Endothelial cell of umbilical vein (primary cell): ENCODE results near the gene KLK13. TPM values are rescaled to one million over a fixed set of nuclear protein-coding genes. Genes with fewer than 3 reads are reported as not detected.

Experiments
- BruUV-seq: library from RNA; stranded (reverse); fragments of 400-500 nt; replicated peaks from 2 replicates; lab custom pipeline; 2021; lab: Mats Ljungman, UMichigan
- CTCF ChIA-PET: fragments of 300-600, 350-600 bp; sonication (Branson Sonifier 250); formaldehyde crosslinking; loops from one replicate; lab custom pipeline; 2021; ENCODE audit warnings: antibody characterized with exemption, inconsistent platforms; lab: Charles Lee
- POLR2A ChIA-PET: fragments of 300-600, 350-600 bp; sonication (Branson Sonifier 250); formaldehyde crosslinking; loops from one replicate; lab custom pipeline; 2021; ENCODE audit warnings: antibody characterized with exemption, inconsistent platforms; lab: Charles Lee
- DNase-seq: peaks from one replicate; pipeline ENCODE4 v3.0.0-alpha.2; 2011; ENCODE audit warnings: low read depth, low spot score
- FAIRE-seq: peaks from 2 replicates; lab custom pipeline; 2011; peaks lifted over from hg19 to GRCh38; lab: Jason Lieb, UNC
- H2AFZ ChIP-seq: 2 replicates; pipeline ENCODE4 v1.6.0; 2012; ENCODE audit warnings: low read depth, low read length, control low read depth, inconsistent platforms
- H3K27ac ChIP-seq: 2 replicates; pipeline ENCODE4 v1.5.1; 2011; ENCODE audit warnings: low read depth, mild to moderate bottlenecking, control low read depth, low read length, moderate library complexity; ENCODE audit not compliant: insufficient read depth
- H3K27me3 ChIP-seq, 2 experiments: 2 replicates each; pipeline versions ENCODE4 v1.6.0 to v1.6.1; 2011; ENCODE audit warnings: low read length in 2 of 2, mixed read lengths in 1 of 2; ENCODE audit not compliant: control insufficient read depth in 2 of 2, insufficient read depth in 2 of 2
- H3K36me3 ChIP-seq, 2 experiments: 2 replicates in 1 of 2; 3 replicates in 1 of 2; pipeline ENCODE4 v1.5.1; 2011; ENCODE audit warnings: low read length in 2 of 2, mild to moderate bottlenecking in 1 of 2, moderate library complexity in 1 of 2; ENCODE audit not compliant: control insufficient read depth in 2 of 2, insufficient read depth in 2 of 2; ENCODE audit errors: extremely low read depth in 1 of 2
- H3K4me1 ChIP-seq: 3 replicates; pipeline ENCODE4 v1.5.1; 2011; ENCODE audit warnings: mild to moderate bottlenecking, low read length; ENCODE audit not compliant: control insufficient read depth, insufficient read depth; ENCODE audit errors: extremely low read depth
- H3K4me2 ChIP-seq: 2 replicates; pipeline ENCODE4 v1.6.1; 2011; ENCODE audit warnings: low read length, control low read depth, mixed read lengths; ENCODE audit not compliant: insufficient read depth
- H3K4me3 ChIP-seq, 3 experiments: fragments of 200-600 bp in 1 of 3; sonication (generic), shearing (Covaris generic) in 1 of 3; replicated peaks in 1 of 3; 2 replicates each; pipeline ENCODE4 v1.5.1; 2011 to 2016; ENCODE audit warnings: control low read depth in 3 of 3, low read length in 3 of 3, mild to moderate bottlenecking in 2 of 3, inconsistent platforms in 1 of 3, low read depth in 1 of 3, moderate library complexity in 1 of 3; ENCODE audit not compliant: insufficient read depth in 1 of 3
- H3K79me2 ChIP-seq: 2 replicates; pipeline ENCODE4 v1.6.0; 2012; ENCODE audit warnings: low read length, inconsistent platforms; ENCODE audit not compliant: control insufficient read depth, insufficient read depth
- H3K9ac ChIP-seq: replicated peaks from 2 replicates; pipeline ENCODE3; 2011; ENCODE audit warnings: low read length, control low read depth; ENCODE audit not compliant: insufficient read depth; ENCODE audit errors: extremely low read depth
- H3K9me1 ChIP-seq: replicated peaks from 3 replicates; pipeline ENCODE4 v1.6.0; 2011; ENCODE audit warnings: mild to moderate bottlenecking, low read length; ENCODE audit not compliant: control insufficient read depth, insufficient read depth; ENCODE audit errors: extremely low read depth
- H3K9me3 ChIP-seq: replicated peaks from 2 replicates; pipeline ENCODE4 v1.5.1; 2012; ENCODE audit warnings: low read length, inconsistent platforms; ENCODE audit not compliant: control insufficient read depth, insufficient read depth
- H4K20me1 ChIP-seq: replicated peaks from 2 replicates; pipeline ENCODE3; 2011; ENCODE audit warnings: mild to moderate bottlenecking, low read length; ENCODE audit not compliant: control insufficient read depth, insufficient read depth; ENCODE audit errors: extremely low read depth
- EZH2 ChIP-seq: IDR thresholded peaks from 2 replicates; pipeline ENCODE4 v1.6.1; 2012; ENCODE audit warnings: borderline replicate concordance, low read depth, mild to moderate bottlenecking, moderate library complexity, low read length, inconsistent platforms; ENCODE audit not compliant: severe bottlenecking
- FOS ChIP-seq: IDR thresholded peaks from 2 replicates; pipeline ENCODE4 v1.6.1; 2011; ENCODE audit warnings: mild to moderate bottlenecking, low read length, moderate library complexity, borderline replicate concordance; ENCODE audit not compliant: insufficient read depth
- JUN ChIP-seq: IDR thresholded peaks from 2 replicates; pipeline ENCODE4 v1.6.1; 2011; ENCODE audit warnings: borderline replicate concordance, low read depth; ENCODE audit not compliant: insufficient read length, insufficient read depth
- MYC ChIP-seq: IDR thresholded peaks from one replicate; pipeline ENCODE4 v1.6.1; 2011; ENCODE audit warnings: mild to moderate bottlenecking, low read depth, low read length
- POLR2A ChIP-seq: IDR thresholded peaks from 2 replicates; pipeline ENCODE4 v1.6.1; 2012; ENCODE audit warnings: low read depth, mild to moderate bottlenecking, control low read depth, low read length
- POLR2AphosphoS5 ChIP-seq: IDR thresholded peaks from 2 replicates; pipeline ENCODE4 v1.6.1; 2012; ENCODE audit warnings: low read depth, mild to moderate bottlenecking, control low read depth, low read length, moderate library complexity; ENCODE audit not compliant: insufficient read depth
- dilution Hi-C: fragments of 300-500 bp; cut with MboI; formaldehyde crosslinking; loops from one replicate; pipeline ENCODE4 v1.15.0; 2019; ENCODE audit warnings: low sequenced_read_pairs; ENCODE audit not compliant: extremely low pct_ligation_motif_present
- intact Hi-C: fragments of 100-400 bp; cut with micrococcal nuclease; formaldehyde crosslinking; loops from one replicate; pipeline ENCODE4 v1.10.0; 2022
- polyA plus RNA-seq, 4 experiments: library from polyadenylated mRNA; depleted of rRNA in 3 of 4; stranded (reverse) in 3 of 4; unstranded in 1 of 4; fragments of >200 nt; gene quantifications; 2 replicates each; pipeline versions ENCODE4 v1.2.1 to v1.2.3, GENCODE V29; 2011 to 2012; ENCODE audit warnings: missing spikeins in 1 of 4
- total RNA-seq: library from RNA; stranded (reverse); gene quantifications from 2 replicates; pipeline ENCODE4 v1.2.3, GENCODE V29; 2021
- TF ChIP-seq, protein P1 (sequence below), 2 donors: IDR thresholded peaks; 1 replicate in 1 of 2; 2 replicates in 1 of 2; pipeline ENCODE4 v1.5.1; 2011; ENCODE audit warnings: low read length in 2 of 2, mild to moderate bottlenecking in 2 of 2, moderate library complexity in 2 of 2, control low read depth in 1 of 2, inconsistent platforms in 1 of 2, low read depth in 1 of 2; ENCODE audit not compliant: insufficient read depth in 1 of 2; ENCODE audit errors: extremely low read depth in 1 of 2
- TF ChIP-seq, protein P2 (sequence below): IDR thresholded peaks from 2 replicates; pipeline ENCODE4 v1.6.1; 2011; ENCODE audit not compliant: insufficient read depth, insufficient read length

The KLK13 gene
- total and polyA plus RNA-seq, 2 donors (not counting 3 experiments of a cell fraction or from before 2014, with no cell fraction given): not detected

DNA sequence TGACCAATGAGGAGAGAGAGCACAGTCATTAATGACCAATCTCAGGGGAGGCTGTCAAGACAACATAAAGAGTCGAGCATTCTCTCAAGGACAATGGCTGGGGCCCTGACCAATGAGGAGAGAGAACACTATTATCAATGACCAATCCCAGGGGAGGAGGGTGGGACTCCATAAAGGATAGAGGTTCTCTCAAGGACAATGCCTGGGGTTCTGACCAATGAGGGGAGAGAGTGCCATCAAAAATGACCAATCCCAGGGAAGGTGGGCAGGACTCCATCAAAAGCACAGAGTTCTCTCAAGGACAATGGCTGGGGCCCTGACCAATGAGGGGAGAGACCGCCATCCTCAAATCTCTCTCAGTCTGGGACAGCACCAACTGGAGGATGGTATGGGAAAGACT lies 35.2 kb downstream of the KLK13 start:
- ChIA-PET POLR2A (no interaction called here), CTCF (interaction anchor here (0.9 kb wide), 1 partner anchor 9 kb away, joined by 3 read pairs; no protein-coding TSS in a partner anchor)
- H3K27ac ChIP-seq: no peak overlapping the region
- intact Hi-C loops: no loop called here
- H3K4me3 ChIP-seq: no peak overlapping the region
- H3K4me1 ChIP-seq: no peaks in the 10 kb centered on the region
- H3K27me3 ChIP-seq: no peaks in the 10 kb centered on the region
- H3K4me2 ChIP-seq: no peak overlapping the region
- H3K9ac ChIP-seq: no peak overlapping the region
- no peak for DNase-seq
- dilution Hi-C loops: no loop called here
- no peaks in the 10 kb centered on the region for H3K36me3 ChIP-seq
- no TSS peak for BruUV-seq
- FAIRE-seq: no peak
- no peaks in the 10 kb centered on the region for H3K9me1 ChIP-seq
- TF ChIP-seq, protein P1, sequence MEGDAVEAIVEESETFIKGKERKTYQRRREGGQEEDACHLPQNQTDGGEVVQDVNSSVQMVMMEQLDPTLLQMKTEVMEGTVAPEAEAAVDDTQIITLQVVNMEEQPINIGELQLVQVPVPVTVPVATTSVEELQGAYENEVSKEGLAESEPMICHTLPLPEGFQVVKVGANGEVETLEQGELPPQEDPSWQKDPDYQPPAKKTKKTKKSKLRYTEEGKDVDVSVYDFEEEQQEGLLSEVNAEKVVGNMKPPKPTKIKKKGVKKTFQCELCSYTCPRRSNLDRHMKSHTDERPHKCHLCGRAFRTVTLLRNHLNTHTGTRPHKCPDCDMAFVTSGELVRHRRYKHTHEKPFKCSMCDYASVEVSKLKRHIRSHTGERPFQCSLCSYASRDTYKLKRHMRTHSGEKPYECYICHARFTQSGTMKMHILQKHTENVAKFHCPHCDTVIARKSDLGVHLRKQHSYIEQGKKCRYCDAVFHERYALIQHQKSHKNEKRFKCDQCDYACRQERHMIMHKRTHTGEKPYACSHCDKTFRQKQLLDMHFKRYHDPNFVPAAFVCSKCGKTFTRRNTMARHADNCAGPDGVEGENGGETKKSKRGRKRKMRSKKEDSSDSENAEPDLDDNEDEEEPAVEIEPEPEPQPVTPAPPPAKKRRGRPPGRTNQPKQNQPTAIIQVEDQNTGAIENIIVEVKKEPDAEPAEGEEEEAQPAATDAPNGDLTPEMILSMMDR (IDR thresholded peaks at IDR 0.05; ENCODE audit: extremely low read depth in 1 of 2, insufficient read depth in 1 of 2, low read depth in 1 of 2, low read length in 2 of 2): no peak
- TF ChIP-seq POLR2AphosphoS5: no peak
- TF ChIP-seq, protein P2, sequence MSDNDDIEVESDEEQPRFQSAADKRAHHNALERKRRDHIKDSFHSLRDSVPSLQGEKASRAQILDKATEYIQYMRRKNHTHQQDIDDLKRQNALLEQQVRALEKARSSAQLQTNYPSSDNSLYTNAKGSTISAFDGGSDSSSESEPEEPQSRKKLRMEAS: no peak
- TF ChIP-seq POLR2A: no peak
- TF ChIP-seq JUN: no peak
- TF ChIP-seq MYC: no peak
- no peaks in the 10 kb centered on the region for H3K9me3 ChIP-seq
- H3K79me2 ChIP-seq: no peaks in the 10 kb centered on the region
- H2AFZ ChIP-seq: no peak overlapping the region
- H4K20me1 ChIP-seq: no peaks in the 10 kb centered on the region

DNA sequence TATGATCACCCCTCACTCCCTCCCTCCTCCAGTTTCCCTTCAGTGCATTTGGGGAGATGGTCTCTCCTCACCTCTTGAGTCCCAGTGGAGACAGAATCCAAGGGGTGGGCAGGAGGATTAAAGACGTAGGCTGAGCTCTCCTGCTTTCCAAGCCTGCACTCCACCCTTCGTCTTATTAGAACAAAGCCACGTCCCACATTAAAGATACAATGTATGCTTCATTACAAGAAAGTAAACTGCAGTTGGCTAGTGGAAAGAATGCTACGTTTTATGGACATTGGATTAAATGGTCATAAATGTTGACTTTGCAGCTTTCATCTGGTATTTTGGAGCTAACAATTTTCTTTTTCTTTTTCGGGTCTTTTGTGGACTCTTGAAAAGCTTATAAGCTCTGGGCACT lies 37.0 kb downstream of the KLK13 start:
- POLR2A ChIA-PET: no interaction called here
- Histone ChIP-seq H3K4me3 (no peak overlapping the region), H3K9ac (no peak overlapping the region), H3K27ac (no peak overlapping the region), H3K4me1 (no peaks in the 10 kb centered on the region), H4K20me1 (no peaks in the 10 kb centered on the region), H2AFZ (no peak overlapping the region), H3K9me3 (no peaks in the 10 kb centered on the region), H3K27me3 (no peaks in the 10 kb centered on the region), H3K9me1 (no peaks in the 10 kb centered on the region), H3K79me2 (no peaks in the 10 kb centered on the region), H3K36me3 (no peaks in the 10 kb centered on the region), H3K4me2 (no peak overlapping the region)
- FAIRE-seq (no peak), DNase-seq (no peak)
- BruUV-seq: no TSS peak
- intact Hi-C loops (no loop called here), dilution Hi-C loops (no loop called here)
- no peak for TF ChIP-seq JUN
- TF ChIP-seq, protein P1 (IDR thresholded peaks at IDR 0.05; ENCODE audit: extremely low read depth in 1 of 2, insufficient read depth in 1 of 2, low read depth in 1 of 2, low read length in 2 of 2): no peak
- TF ChIP-seq FOS: no peak
- TF ChIP-seq POLR2AphosphoS5: no peak
- TF ChIP-seq MYC: no peak
- TF ChIP-seq EZH2: no peak
- CTCF ChIA-PET: interaction anchor here (2.3 kb wide), 1 partner anchor 11 kb away, joined by 11 read pairs; no protein-coding TSS in a partner anchor
